Heart left ventricle (tissue), 16 donors: ENCODE measurements around the gene CFAP99. TPM values are rescaled to one million over a fixed set of nuclear protein-coding genes. Genes with fewer than 3 reads are reported as not detected.

Source experiments
- ATAC-seq, 4 donors: fragments of 200-7000 bp; cut with Tn5 transposase; one replicate each; pipeline ENCODE4 v1.9.1; 2020 to 2022; ENCODE audit warnings: moderate library complexity in 4 of 4, mild to moderate bottlenecking in 3 of 4, moderate number of reproducible peaks in 1 of 4
- DNase-seq, 5 donors: peaks; one replicate each; pipeline ENCODE4 v3.0.0-alpha.2; 2020
- H3K27ac ChIP-seq, 12 donors: fragments of 200-600 bp; sonication (generic) in 4 of 12; one replicate each; pipeline versions ENCODE4 v1.5.0 to v1.8.0; 2016 to 2022; ENCODE audit warnings: mild to moderate bottlenecking in 2 of 12
- H3K27me3 ChIP-seq, 9 donors: fragments of 200-600 bp; sonication (generic) in 2 of 9; one replicate each; pipeline versions ENCODE4 v1.5.1 to v1.8.0; 2016 to 2022; ENCODE audit warnings: mild to moderate bottlenecking in 3 of 9
- H3K36me3 ChIP-seq, 9 donors: fragments of 200-600 bp; sonication (generic) in 2 of 9; one replicate each; pipeline versions ENCODE4 v1.5.0 to v1.8.0; 2018 to 2022; ENCODE audit warnings: mild to moderate bottlenecking in 2 of 9
- H3K4me1 ChIP-seq, 12 donors: fragments of 200-600 bp; sonication (generic) in 4 of 12; one replicate each; pipeline versions ENCODE4 v1.5.0 to v1.8.0; 2016 to 2022; ENCODE audit warnings: mild to moderate bottlenecking in 3 of 12
- H3K4me3 ChIP-seq, 12 donors: fragments of 200-600 bp; sonication (generic) in 4 of 12; one replicate each; pipeline versions ENCODE4 v1.5.0 to v1.8.0; 2017 to 2022; ENCODE audit warnings: mild to moderate bottlenecking in 9 of 12, moderate library complexity in 4 of 12
- H3K9me3 ChIP-seq, 12 donors: fragments of 200-600 bp; sonication (generic) in 4 of 12; one replicate each; pipeline versions ENCODE4 v1.5.0 to v1.8.0; 2016 to 2022; ENCODE audit warnings: mild to moderate bottlenecking in 1 of 12
- CTCF ChIP-seq, 12 donors: fragments of 200-600 bp; sonication (generic) in 4 of 12; IDR thresholded peaks; one replicate each; pipeline versions ENCODE4 v1.5.0 to v1.8.0; 2018 to 2022; ENCODE audit warnings: antibody characterized with exemption in 12 of 12, mild to moderate bottlenecking in 5 of 12
- POLR2A ChIP-seq, 2 donors: fragments of 450-650 bp; IDR thresholded peaks; one replicate each; pipeline ENCODE4 v1.6.1; 2017; ENCODE audit warnings: antibody characterized with exemption in 2 of 2, mild to moderate bottlenecking in 2 of 2, moderate library complexity in 2 of 2
- WGBS, 4 donors: extraction: QIAGEN DNeasy Blood & Tissue Kit in 2 of 4; methylation state at CpG; one replicate each; pipeline versions ENCODE4 v1.1.5 to v1.1.7; 2013 to 2018; 5-methylcytosine and 5-hydroxymethylcytosine counted together
- intact Hi-C, 10 donors: fragments of 100-400 bp; cut with DNase I; formaldehyde crosslinking; loops; one replicate each; pipeline versions ENCODE4 v1.11.1 to v1.14.2; 2022
- polyA plus RNA-seq, 2 donors: library from polyadenylated mRNA; stranded (reverse); fragments of 200-250 nt; gene quantifications; one replicate each; pipeline ENCODE4 v1.2.3, GENCODE V29; 2013
- total RNA-seq, 9 donors: library from RNA; depleted of rRNA in 2 of 9; stranded (reverse); fragments of >200 nt in 2 of 9; fragmentation: NEBNext Ultra II Directional in 3 of 9; extraction: Animal tissue kit (Norgen Biotek cat#: 25700) in 3 of 9; gene quantifications; one replicate each; pipeline versions ENCODE4 v1.1.0 to v1.2.4, GENCODE V29; 2016 to 2023
- donor health status: ischemic (EF 13 %, LVEDD 7.1; RV severe dilation, severe dysfunction).
- donor health status: healthy with polysubstance abuse.
- donor health status: DM: no; HTN: yes; CAD: no.
- donor health status: DM: no; HTN: no; CAD: no.
- donor health status: ischemic (EF 25% LVEDD 6.9; RV normal size, moderate dysfunction).
- donor health status: ischemic (EF 25% LVEDD 5.7; RV mildly dilated, moderate dysfunction).
- donor health status: healthy.
- donor health status: DM: yes; HTN: yes; CAD: no.
- donor health status: ischemic (EF 35%, LVEDD 5.7; RV mildly dilated, moderate dysfunction).
- donor health status: nonischemic (EF 11% LVEDD 7.7; RV severe dilation, severe dysfunction).
- donor health status: DM: yes; HTN: yes; CAD: no.
- donor health status: PGD.
- donor health status: ischemic (EF 29% LVEDD 5.4; RV normal size, mild dysfunction).
- donor health status: nonischemic (EF 23%, LVEDD 6.1; RV moderate dilation, normal function).

The CFAP99 gene
- total and polyA plus RNA-seq, 11 donors: not detected

GRCh38 chr4:2461246-2461960 lies 42.6 kb downstream of the CFAP99 start:
- H3K27ac ChIP-seq: no peak overlapping the region
- TF ChIP-seq CTCF (IDR thresholded peaks at IDR 0.05): no peak
- TF ChIP-seq POLR2A (IDR thresholded peaks at IDR 0.05): no peak
- peaks cover 0 to 12% (median 0%) of the 10 kb centered on the region in 9 donors for H3K27me3 ChIP-seq
- WGBS, 4 donors: 88 to 97% (median 90%) methylated on average over 6 to 15 of the region's 15 CpGs
- intact Hi-C loops: loop anchor here in 9 of 10 donors (5.0 to 10.0 kb wide), 7 partner anchors 73 to 244 kb away; partner anchors contain the start of genes FAM193A (in 3 of the 9), HAUS3 (in 1 of the 9) and POLN (in 1 of the 9)
- H3K36me3 ChIP-seq: no peaks in the 10 kb centered on the region
- DNase-seq: no peak
- no peak overlapping the region for H3K4me3 ChIP-seq
- H3K9me3 ChIP-seq: no peaks in the 10 kb centered on the region
- H3K4me1 ChIP-seq: peaks cover 0 to 15% (median 8%) of the 10 kb centered on the region in 12 donors
- ATAC-seq: no peak

GRCh38 chr4:2462218-2462991 lies 43.6 kb downstream of the CFAP99 start:
- Histone ChIP-seq H3K27ac (peak overlapping the region in 9 of 12 donors; percentile 6 to 78 (median 62)), H3K27me3 (peaks cover 0 to 12% (median 0%) of the 10 kb centered on the region in 9 donors), H3K4me1 (peaks cover 0 to 18% (median 11%) of the 10 kb centered on the region in 12 donors), H3K9me3 (no peaks in the 10 kb centered on the region), H3K4me3 (peak overlapping the region; percentile 35 to 80 (median 60)), H3K36me3 (no peaks in the 10 kb centered on the region)
- TF ChIP-seq CTCF (IDR thresholded peaks at IDR 0.05) (peak in 11 of 12 donors; percentile 33 to 79 (median 66)), POLR2A (IDR thresholded peaks at IDR 0.05) (no peak)
- intact Hi-C loops: loop anchor here in 9 of 10 donors (2.0 to 10.0 kb wide), 8 partner anchors 72 to 245 kb away; partner anchors contain the start of genes FAM193A (in 3 of the 9), HAUS3 (in 1 of the 9) and POLN (in 1 of the 9)
- DNase-seq (peak; percentile 67 to 84 (median 73)), ATAC-seq (peak; percentile 68 to 96 (median 90))
- 4 to 15% (median 6%) methylated on average over 26 to 99 of the region's 99 CpGs for WGBS, 4 donors

GRCh38 chr4:2462992-2463762 lies 44.4 kb downstream of the CFAP99 start:
- Histone ChIP-seq H3K9me3 (no peaks in the 10 kb centered on the region), H3K4me3 (peak overlapping the region; percentile 35 to 80 (median 60)), H3K36me3 (no peaks in the 10 kb centered on the region), H3K4me1 (peaks cover 5 to 24% (median 17%) of the 10 kb centered on the region in 12 donors), H3K27ac (peak overlapping the region in 6 of 12 donors; percentile 53 to 78 (median 65)), H3K27me3 (peaks cover 0 to 12% (median 0%) of the 10 kb centered on the region in 9 donors)
- WGBS, 4 donors: 35 to 64% (median 39%) methylated on average over 18 to 35 of the region's 35 CpGs
- no peak for TF ChIP-seq POLR2A (IDR thresholded peaks at IDR 0.05)
- TF ChIP-seq CTCF (IDR thresholded peaks at IDR 0.05): peak in 2 of 12 donors; percentile 3 to 5
- intact Hi-C loops: loop anchor here in 9 of 10 donors (2.0 to 10.0 kb wide), 8 partner anchors 72 to 246 kb away; partner anchors contain the start of genes FAM193A (in 3 of the 9), HAUS3 (in 1 of the 9) and POLN (in 1 of the 9)
- ATAC-seq (no peak), DNase-seq (no peak)
